BJ (cell line): Measurements from ENCODE around the gene IARS1. TPM values are rescaled to one million over a fixed set of nuclear protein-coding genes. Genes with fewer than 3 reads are reported as not detected.

ENCODE experiments used
- CTCF ChIA-PET: fragments of 350-600 bp; formaldehyde crosslinking; extraction: SDS; loops from one replicate; lab custom pipeline; 2021; ENCODE audit warnings: antibody characterized with exemption, inconsistent platforms; lab: Yijun Ruan, JAX
- POLR2A ChIA-PET: fragments of 300-600 bp; sonication (Branson Sonifier 250); formaldehyde crosslinking; extraction: SDS; loops from one replicate; lab custom pipeline; 2021; ENCODE audit warnings: antibody characterized with exemption; lab: Charles Lee
- DNase-seq: peaks from one replicate; pipeline ENCODE4 v3.0.0-alpha.2; 2011; ENCODE audit warnings: low read depth
- H3K27me3 ChIP-seq: 2 replicates; pipeline ENCODE4 v1.6.0; 2011; ENCODE audit warnings: low read length; ENCODE audit not compliant: control insufficient read depth, insufficient read depth
- H3K36me3 ChIP-seq: 2 replicates; pipeline ENCODE4 v1.5.1; 2011; ENCODE audit warnings: low read length; ENCODE audit not compliant: control insufficient read depth, insufficient read depth
- H3K4me3 ChIP-seq: 2 replicates; pipeline ENCODE4 v1.5.1; 2011; ENCODE audit warnings: low read depth, mild to moderate bottlenecking, control low read depth, low read length
- polyA plus RNA-seq: library from polyadenylated mRNA; depleted of rRNA; stranded (reverse); fragments of >200 nt; gene quantifications from 2 replicates; pipeline ENCODE4 v1.2.3, GENCODE V29; 2011
- TF ChIP-seq, protein P1 (sequence below): IDR thresholded peaks from 2 replicates; pipeline ENCODE4 v1.5.1; 2011; ENCODE audit warnings: low read depth, mild to moderate bottlenecking, control low read depth, inconsistent platforms, low read length, moderate library complexity; ENCODE audit not compliant: insufficient read depth

Gene IARS1
- polyA plus RNA-seq, 1 experiment = 117 TPM

GRCh38 chr9:92310562-92310961 is 17.1 kb upstream of the IARS1 start:
- ChIA-PET POLR2A (no interaction called here), CTCF (interaction anchor here (0.8 kb wide), 1 partner anchor 9 kb away, joined by 4 read pairs; no protein-coding TSS in a partner anchor)
- no peak for DNase-seq
- TF ChIP-seq, protein P1, sequence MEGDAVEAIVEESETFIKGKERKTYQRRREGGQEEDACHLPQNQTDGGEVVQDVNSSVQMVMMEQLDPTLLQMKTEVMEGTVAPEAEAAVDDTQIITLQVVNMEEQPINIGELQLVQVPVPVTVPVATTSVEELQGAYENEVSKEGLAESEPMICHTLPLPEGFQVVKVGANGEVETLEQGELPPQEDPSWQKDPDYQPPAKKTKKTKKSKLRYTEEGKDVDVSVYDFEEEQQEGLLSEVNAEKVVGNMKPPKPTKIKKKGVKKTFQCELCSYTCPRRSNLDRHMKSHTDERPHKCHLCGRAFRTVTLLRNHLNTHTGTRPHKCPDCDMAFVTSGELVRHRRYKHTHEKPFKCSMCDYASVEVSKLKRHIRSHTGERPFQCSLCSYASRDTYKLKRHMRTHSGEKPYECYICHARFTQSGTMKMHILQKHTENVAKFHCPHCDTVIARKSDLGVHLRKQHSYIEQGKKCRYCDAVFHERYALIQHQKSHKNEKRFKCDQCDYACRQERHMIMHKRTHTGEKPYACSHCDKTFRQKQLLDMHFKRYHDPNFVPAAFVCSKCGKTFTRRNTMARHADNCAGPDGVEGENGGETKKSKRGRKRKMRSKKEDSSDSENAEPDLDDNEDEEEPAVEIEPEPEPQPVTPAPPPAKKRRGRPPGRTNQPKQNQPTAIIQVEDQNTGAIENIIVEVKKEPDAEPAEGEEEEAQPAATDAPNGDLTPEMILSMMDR = no peak
- Histone ChIP-seq H3K36me3 (peaks cover 8% of the 10 kb centered on the region), H3K4me3 (no peak overlapping the region), H3K27me3 (no peaks in the 10 kb centered on the region)

DNA sequence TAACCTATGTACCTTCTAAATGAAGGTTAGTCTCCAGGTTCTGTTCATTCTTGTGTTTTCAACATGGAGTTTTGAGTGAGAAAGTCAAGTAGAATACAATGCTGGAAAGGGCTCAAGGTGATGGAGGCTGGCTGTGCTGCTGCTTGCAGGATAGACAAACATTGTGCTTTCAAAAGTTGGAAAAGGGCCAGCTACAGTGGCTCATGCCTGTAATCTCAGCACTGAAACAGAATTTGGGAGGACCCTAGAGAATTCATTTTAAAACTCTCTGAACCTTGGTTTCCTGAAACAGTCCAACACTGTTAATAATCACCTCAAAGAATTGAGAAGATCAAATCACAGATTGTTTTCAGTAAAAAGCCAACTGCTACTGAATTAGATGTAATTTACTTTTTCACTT is 15.4 kb upstream of the IARS1 start:
- Histone ChIP-seq H3K27me3 (no peaks in the 10 kb centered on the region), H3K36me3 (peaks cover 14% of the 10 kb centered on the region), H3K4me3 (no peak overlapping the region)
- POLR2A ChIA-PET = no interaction called here
- DNase-seq = no peak
- TF ChIP-seq, protein P1 = no peak
- CTCF ChIA-PET = interaction anchor here (0.7 to 0.9 kb wide), 2 partner anchors 169 kb away, joined by 3 read pairs; no protein-coding TSS in a partner anchor

DNA sequence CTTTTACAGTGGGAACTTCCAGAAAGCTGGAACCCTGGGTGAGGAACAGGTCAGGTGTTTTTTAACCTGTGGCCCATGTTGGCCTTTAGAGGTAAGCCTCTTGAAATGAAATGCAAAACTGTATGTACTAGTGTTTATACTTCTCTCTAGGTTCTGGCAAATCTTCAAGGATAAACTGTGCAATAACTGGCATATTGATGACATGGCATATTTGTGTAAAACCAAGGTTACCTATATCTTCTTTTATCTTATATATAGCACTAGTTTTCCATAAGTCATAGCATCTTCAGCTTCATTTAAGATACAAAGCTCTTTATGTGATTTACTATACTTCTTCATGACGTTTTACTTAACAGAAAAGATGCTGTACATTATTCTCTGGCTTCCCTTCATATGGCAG is 7.4 kb upstream of the IARS1 start:
- Histone ChIP-seq H3K36me3 (peaks cover 11% of the 10 kb centered on the region), H3K27me3 (no peaks in the 10 kb centered on the region), H3K4me3 (no peak overlapping the region)
- CTCF ChIA-PET = interaction anchor here (1.2 to 3.6 kb wide), 3 partner anchors 162 to 334 kb away, joined by 3 to 22 read pairs (median 3); no protein-coding TSS in a partner anchor
- no peak for DNase-seq
- TF ChIP-seq, protein P1 = no peak
- POLR2A ChIA-PET = no interaction called here

DNA sequence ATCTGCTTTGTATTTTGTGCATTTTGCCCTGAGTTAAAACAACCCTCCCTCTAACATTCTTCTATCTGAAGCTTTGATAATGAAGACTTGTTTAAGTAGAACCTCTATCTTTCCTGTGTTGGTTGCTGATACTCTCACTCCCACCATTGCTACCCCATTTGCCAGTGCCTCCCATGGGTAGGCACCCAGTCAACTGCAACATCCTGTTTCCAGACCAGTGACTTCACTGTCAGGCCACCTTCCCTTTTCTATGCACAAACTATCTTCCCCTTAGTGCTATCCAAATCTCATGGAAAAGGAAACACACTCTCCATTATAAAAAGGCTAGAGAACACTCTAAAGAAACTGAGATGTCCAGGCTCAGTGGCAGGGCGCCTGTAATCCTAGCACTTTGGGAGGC is 5.6 kb upstream of the IARS1 start:
- no peak for DNase-seq
- POLR2A ChIA-PET = no interaction called here
- peaks cover 5% of the 10 kb centered on the region for H3K36me3 ChIP-seq
- H3K4me3 ChIP-seq = no peak overlapping the region
- no peaks in the 10 kb centered on the region for H3K27me3 ChIP-seq
- CTCF ChIA-PET = interaction anchor here (1.2 to 3.6 kb wide), 2 partner anchors 160 to 161 kb away, joined by 4 to 22 read pairs; no protein-coding TSS in a partner anchor
- TF ChIP-seq, protein P1 = no peak

DNA sequence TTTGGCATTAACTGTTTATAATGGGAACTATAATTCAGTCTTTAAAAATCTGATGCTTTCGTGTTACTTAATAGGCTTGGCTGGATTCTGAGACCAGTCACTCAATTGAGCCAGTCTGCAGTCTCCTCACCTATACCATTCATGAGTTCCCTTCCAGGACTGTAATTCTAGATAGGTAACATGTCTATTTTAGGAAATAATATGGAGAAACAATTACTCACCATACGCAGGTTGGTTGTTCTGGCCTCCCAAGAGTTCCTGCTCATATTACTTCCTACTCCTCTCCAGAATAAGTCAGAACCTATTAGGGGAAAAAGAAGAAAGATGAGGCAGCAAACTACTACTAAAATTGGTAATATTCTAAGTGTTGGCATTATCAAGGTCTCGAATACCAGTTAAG is 4.5 kb upstream of the IARS1 start:
- no peaks in the 10 kb centered on the region for H3K27me3 ChIP-seq
- no peak for DNase-seq
- H3K36me3 ChIP-seq = peaks cover 5% of the 10 kb centered on the region
- TF ChIP-seq, protein P1 = no peak
- H3K4me3 ChIP-seq = no peak overlapping the region
- CTCF ChIA-PET = interaction anchor here (1.2 kb wide), 1 partner anchor 160 kb away, joined by 4 read pairs; no protein-coding TSS in a partner anchor
- POLR2A ChIA-PET = no interaction called here
